ENCODE results near the gene ADAMTS9.

DNA sequence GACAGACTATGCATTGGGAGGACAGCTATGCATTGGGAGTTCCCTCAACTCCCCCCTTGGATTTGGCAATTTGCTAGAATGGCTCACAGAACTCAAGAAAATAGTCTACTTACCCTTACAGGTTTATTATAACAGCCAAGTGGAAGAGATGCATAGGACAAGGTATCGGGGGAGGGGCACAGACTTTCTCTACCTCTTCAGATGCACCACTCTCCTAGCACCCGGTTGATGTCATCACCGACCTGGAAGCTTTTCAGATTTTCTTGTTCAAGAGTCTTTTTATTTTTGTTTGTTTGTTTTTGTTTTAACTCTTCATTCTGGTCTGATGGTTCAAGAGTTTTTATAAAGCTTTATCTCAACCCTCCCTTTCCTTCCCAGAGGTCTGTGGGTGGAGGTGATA lies 20.7 kb upstream of the ADAMTS9 start:
- TF ChIP-seq, protein P1, sequence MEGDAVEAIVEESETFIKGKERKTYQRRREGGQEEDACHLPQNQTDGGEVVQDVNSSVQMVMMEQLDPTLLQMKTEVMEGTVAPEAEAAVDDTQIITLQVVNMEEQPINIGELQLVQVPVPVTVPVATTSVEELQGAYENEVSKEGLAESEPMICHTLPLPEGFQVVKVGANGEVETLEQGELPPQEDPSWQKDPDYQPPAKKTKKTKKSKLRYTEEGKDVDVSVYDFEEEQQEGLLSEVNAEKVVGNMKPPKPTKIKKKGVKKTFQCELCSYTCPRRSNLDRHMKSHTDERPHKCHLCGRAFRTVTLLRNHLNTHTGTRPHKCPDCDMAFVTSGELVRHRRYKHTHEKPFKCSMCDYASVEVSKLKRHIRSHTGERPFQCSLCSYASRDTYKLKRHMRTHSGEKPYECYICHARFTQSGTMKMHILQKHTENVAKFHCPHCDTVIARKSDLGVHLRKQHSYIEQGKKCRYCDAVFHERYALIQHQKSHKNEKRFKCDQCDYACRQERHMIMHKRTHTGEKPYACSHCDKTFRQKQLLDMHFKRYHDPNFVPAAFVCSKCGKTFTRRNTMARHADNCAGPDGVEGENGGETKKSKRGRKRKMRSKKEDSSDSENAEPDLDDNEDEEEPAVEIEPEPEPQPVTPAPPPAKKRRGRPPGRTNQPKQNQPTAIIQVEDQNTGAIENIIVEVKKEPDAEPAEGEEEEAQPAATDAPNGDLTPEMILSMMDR (IDR thresholded peaks at IDR 0.05), result no peak
- no peak for TF ChIP-seq POLR2A (IDR thresholded peaks at IDR 0.05)

Measured in heart left ventricle (tissue), 13 donors.